Panc1 (cell line): ENCODE results near the gene FIZ1. TPM values are rescaled to one million over a fixed set of nuclear protein-coding genes. Genes with fewer than 3 reads are reported as not detected.

ENCODE experiments used
- ATAC-seq: fragments of 200-7000 bp; cut with Tn5 transposase; 2 replicates; pipeline ENCODE4 v1.9.1; 2020; ENCODE audit warnings: mild to moderate bottlenecking, moderate library complexity
- BruUV-seq: library from RNA; stranded (reverse); fragments of 400-500 nt; replicated peaks from 2 replicates; lab custom pipeline; 2021; lab: Mats Ljungman, UMichigan
- CTCF ChIA-PET: fragments of 300-600 bp; sonication (Branson Sonifier 250); formaldehyde crosslinking; loops from one replicate; lab custom pipeline; 2022; ENCODE audit warnings: antibody characterized with exemption; lab: Charles Lee
- POLR2A ChIA-PET: fragments of 300-600 bp; sonication (Branson Sonifier 250); formaldehyde crosslinking; loops from one replicate; lab custom pipeline; 2022; ENCODE audit warnings: antibody characterized with exemption; lab: Charles Lee
- DNase-seq: peaks from one replicate; pipeline ENCODE4 v3.0.0-alpha.2; 2010; ENCODE audit warnings: low read depth, low spot score
- H3K27ac ChIP-seq: 2 replicates; pipeline ENCODE4 v1.5.1; 2011; ENCODE audit warnings: mild to moderate bottlenecking, low read length, inconsistent platforms
- H3K27me3 ChIP-seq: fragments of 200-500 bp; sonication (Bioruptor generic); 2 replicates; pipeline ENCODE4 v1.6.0; 2014; ENCODE audit warnings: low read length, inconsistent platforms; ENCODE audit not compliant: control insufficient read depth, insufficient read depth
- H3K36me3 ChIP-seq: fragments of 200-500 bp; sonication (Bioruptor generic); 2 replicates; pipeline ENCODE4 v1.5.1; 2014; ENCODE audit warnings: inconsistent platforms, mild to moderate bottlenecking, low read length, moderate library complexity; ENCODE audit not compliant: control insufficient read depth, insufficient read depth
- H3K4me1 ChIP-seq: 2 replicates; pipeline ENCODE4 v1.5.1; 2011; ENCODE audit warnings: inconsistent platforms, mild to moderate bottlenecking, low read length, moderate library complexity; ENCODE audit not compliant: control insufficient read depth, insufficient read depth
- H3K4me3 ChIP-seq, 2 experiments: 2 replicates each; pipeline ENCODE4 v1.5.1; 2011 to 2012; ENCODE audit warnings: low read depth in 2 of 2, low read length in 2 of 2, mild to moderate bottlenecking in 2 of 2, inconsistent platforms in 1 of 2, moderate library complexity in 1 of 2
- H3K9me3 ChIP-seq: fragments of 200-500 bp; sonication (Bioruptor generic); 2 replicates; pipeline ENCODE4 v1.5.1; 2014; ENCODE audit warnings: low read depth, mild to moderate bottlenecking, inconsistent platforms, low read length, moderate library complexity; ENCODE audit not compliant: control insufficient read depth, insufficient read depth
- POLR2AphosphoS5 ChIP-seq: IDR thresholded peaks from 2 replicates; pipeline ENCODE4 v1.6.1; 2012; ENCODE audit warnings: mild to moderate bottlenecking, low read depth, low read length, moderate library complexity
- SIN3A ChIP-seq: IDR thresholded peaks from 2 replicates; pipeline ENCODE4 v1.6.1; 2012; ENCODE audit warnings: low read depth, mild to moderate bottlenecking, low read length, moderate library complexity, borderline replicate concordance; ENCODE audit not compliant: insufficient read depth
- TCF7L2 ChIP-seq: IDR thresholded peaks from 2 replicates; pipeline ENCODE4 v1.6.1; 2011; ENCODE audit warnings: mild to moderate bottlenecking, low read depth, low read length, inconsistent platforms
- in situ Hi-C: cut with HindIII; loops from 2 replicates; pipeline ENCODE4 v1.10.0; 2016; ENCODE audit warnings: low sequenced_read_pairs, low pct_unique_long_range_greater_than_20kb
- intact Hi-C: fragments of 100-400 bp; cut with micrococcal nuclease; formaldehyde crosslinking; loops from one replicate; pipeline ENCODE4 v1.10.0; 2022; ENCODE audit not compliant: unreplicated experiment
- total RNA-seq: library from RNA; stranded (reverse); gene quantifications from one replicate; pipeline ENCODE4 v1.2.1, GENCODE V29; 2021; ENCODE audit not compliant: unreplicated experiment
- TF ChIP-seq, protein P1 (sequence below), 2 experiments: IDR thresholded peaks; 2 replicates each; pipeline ENCODE4 v1.6.1; 2011 to 2012; ENCODE audit warnings: low read depth in 2 of 2, control low read depth in 1 of 2, low read length in 1 of 2, mild to moderate bottlenecking in 1 of 2, moderate library complexity in 1 of 2; ENCODE audit not compliant: insufficient read depth in 1 of 2
- TF ChIP-seq, protein P2 (sequence below): fragments of 450-650 bp; IDR thresholded peaks from 2 replicates; pipeline ENCODE4 v1.5.1; 2017; ENCODE audit warnings: mild to moderate bottlenecking

FIZ1 gene
- total RNA-seq, 1 experiment from 2014 or later: 28.5 TPM

DNA sequence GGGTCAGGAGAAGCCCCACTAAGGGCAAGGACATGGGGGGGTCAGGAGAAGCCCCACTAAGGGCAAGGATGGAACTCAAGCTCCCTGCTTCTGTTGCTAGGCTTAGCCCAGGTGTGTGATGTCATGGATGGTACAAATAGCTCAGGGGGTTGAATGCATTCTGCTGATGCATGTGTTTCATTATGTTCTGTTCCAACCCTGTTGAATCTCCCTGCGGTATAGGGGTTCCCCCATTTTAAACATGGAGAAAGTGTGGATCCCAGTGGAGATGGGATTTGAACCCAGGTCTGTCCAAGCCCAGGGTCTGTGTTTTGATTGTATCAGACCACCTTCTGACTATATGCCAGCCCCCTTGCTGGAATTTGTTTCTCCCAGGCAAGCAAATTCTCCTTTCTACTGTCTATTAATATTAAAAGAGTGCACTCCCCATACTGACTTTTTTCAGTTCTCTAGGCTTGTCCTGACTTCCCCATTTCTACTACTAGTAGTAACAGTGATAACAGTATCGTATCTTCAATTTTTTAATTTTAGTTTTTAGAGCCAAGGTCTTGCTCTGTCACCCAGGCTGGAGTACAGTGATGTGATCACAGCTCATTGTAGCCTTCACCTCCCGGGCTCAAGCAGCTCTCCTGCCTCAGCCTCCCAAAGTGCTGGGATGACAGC is 12.8 kb upstream of the FIZ1 start:
- no peak overlapping the region for H3K4me3 ChIP-seq
- no peak overlapping the region for H3K27ac ChIP-seq
- no peak for TF ChIP-seq TCF7L2
- TF ChIP-seq, protein P1, sequence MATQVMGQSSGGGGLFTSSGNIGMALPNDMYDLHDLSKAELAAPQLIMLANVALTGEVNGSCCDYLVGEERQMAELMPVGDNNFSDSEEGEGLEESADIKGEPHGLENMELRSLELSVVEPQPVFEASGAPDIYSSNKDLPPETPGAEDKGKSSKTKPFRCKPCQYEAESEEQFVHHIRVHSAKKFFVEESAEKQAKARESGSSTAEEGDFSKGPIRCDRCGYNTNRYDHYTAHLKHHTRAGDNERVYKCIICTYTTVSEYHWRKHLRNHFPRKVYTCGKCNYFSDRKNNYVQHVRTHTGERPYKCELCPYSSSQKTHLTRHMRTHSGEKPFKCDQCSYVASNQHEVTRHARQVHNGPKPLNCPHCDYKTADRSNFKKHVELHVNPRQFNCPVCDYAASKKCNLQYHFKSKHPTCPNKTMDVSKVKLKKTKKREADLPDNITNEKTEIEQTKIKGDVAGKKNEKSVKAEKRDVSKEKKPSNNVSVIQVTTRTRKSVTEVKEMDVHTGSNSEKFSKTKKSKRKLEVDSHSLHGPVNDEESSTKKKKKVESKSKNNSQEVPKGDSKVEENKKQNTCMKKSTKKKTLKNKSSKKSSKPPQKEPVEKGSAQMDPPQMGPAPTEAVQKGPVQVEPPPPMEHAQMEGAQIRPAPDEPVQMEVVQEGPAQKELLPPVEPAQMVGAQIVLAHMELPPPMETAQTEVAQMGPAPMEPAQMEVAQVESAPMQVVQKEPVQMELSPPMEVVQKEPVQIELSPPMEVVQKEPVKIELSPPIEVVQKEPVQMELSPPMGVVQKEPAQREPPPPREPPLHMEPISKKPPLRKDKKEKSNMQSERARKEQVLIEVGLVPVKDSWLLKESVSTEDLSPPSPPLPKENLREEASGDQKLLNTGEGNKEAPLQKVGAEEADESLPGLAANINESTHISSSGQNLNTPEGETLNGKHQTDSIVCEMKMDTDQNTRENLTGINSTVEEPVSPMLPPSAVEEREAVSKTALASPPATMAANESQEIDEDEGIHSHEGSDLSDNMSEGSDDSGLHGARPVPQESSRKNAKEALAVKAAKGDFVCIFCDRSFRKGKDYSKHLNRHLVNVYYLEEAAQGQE (IDR thresholded peaks at IDR 0.05; ENCODE audit: insufficient read depth in 1 of 2, low read depth in 2 of 2, low read length in 1 of 2): no peak
- TF ChIP-seq, protein P2, sequence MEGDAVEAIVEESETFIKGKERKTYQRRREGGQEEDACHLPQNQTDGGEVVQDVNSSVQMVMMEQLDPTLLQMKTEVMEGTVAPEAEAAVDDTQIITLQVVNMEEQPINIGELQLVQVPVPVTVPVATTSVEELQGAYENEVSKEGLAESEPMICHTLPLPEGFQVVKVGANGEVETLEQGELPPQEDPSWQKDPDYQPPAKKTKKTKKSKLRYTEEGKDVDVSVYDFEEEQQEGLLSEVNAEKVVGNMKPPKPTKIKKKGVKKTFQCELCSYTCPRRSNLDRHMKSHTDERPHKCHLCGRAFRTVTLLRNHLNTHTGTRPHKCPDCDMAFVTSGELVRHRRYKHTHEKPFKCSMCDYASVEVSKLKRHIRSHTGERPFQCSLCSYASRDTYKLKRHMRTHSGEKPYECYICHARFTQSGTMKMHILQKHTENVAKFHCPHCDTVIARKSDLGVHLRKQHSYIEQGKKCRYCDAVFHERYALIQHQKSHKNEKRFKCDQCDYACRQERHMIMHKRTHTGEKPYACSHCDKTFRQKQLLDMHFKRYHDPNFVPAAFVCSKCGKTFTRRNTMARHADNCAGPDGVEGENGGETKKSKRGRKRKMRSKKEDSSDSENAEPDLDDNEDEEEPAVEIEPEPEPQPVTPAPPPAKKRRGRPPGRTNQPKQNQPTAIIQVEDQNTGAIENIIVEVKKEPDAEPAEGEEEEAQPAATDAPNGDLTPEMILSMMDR: no peak
- TF ChIP-seq SIN3A: no peak
- TF ChIP-seq POLR2AphosphoS5: no peak
- POLR2A ChIA-PET: interaction anchor here (0.5 kb wide), 1 partner anchor 27 kb away, joined by 4 read pairs; no protein-coding TSS in a partner anchor
- BruUV-seq: no TSS peak
- in situ Hi-C loops: no loop called here
- H3K9me3 ChIP-seq: no peaks in the 10 kb centered on the region
- CTCF ChIA-PET: interaction anchor here (0.6 to 1.0 kb wide), 2 partner anchors 12 to 144 kb away, joined by 3 read pairs; partner anchors contain the start of gene ZNF784
- ATAC-seq (no peak), DNase-seq (no peak)
- intact Hi-C loops: no loop called here
- no peaks in the 10 kb centered on the region for H3K36me3 ChIP-seq
- no peaks in the 10 kb centered on the region for H3K27me3 ChIP-seq
- no peaks in the 10 kb centered on the region for H3K4me1 ChIP-seq

DNA sequence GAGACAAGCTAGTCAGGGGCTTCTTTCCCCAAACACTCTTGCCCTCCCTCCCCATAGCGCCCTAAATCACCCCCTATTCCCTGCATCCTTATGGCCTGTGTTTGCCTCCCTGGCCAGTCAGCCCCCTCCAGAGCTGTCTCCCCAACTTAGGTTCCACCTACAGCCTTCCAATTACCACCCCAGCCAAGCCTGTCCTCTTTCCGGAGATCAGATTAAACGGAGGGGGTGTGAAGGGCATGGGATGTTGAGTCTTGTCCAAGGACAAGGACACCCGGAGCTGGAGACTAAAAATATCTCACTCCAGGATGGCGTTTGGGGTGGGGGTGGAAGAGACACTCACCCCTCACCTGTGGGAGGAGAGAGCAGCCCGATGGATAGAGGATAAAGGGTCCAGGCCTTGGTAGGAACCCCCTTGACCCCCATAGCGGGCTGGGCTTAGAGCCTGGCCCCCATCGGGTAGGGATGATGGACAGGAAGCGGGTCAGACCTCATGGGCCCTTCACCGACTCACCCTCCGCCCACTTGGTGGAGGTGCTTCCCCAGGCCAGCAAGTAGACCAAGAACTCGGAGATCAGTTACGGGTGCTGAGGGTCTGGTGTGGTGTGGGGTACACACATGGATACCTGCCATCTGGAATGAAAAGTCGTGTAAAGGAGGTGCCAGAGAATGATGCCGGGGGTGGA is 12.1 kb upstream of the FIZ1 start:
- in situ Hi-C loops (no loop called here), intact Hi-C loops (no loop called here)
- Histone ChIP-seq H3K27me3 (no peaks in the 10 kb centered on the region), H3K27ac (no peak overlapping the region), H3K4me3 (no peak overlapping the region), H3K9me3 (no peaks in the 10 kb centered on the region), H3K4me1 (peaks cover 5% of the 10 kb centered on the region), H3K36me3 (no peaks in the 10 kb centered on the region)
- TF ChIP-seq, protein P2: no peak
- no peak for ATAC-seq
- no TSS peak for BruUV-seq
- no peak for DNase-seq
- ChIA-PET CTCF (interaction anchor here (0.6 to 1.0 kb wide), 3 partner anchors 8 to 144 kb away, joined by 3 read pairs; partner anchors contain the start of gene ZNF784), POLR2A (interaction anchor here (0.5 kb wide), 1 partner anchor 28 kb away, joined by 4 read pairs; no protein-coding TSS in a partner anchor)
